Caki2 (cell line): Measurements from ENCODE around the gene EPHB2. TPM values are rescaled to one million over a fixed set of nuclear protein-coding genes. Genes with fewer than 3 reads are reported as not detected.

Experiments
- DNase-seq: peaks from one replicate; pipeline ENCODE4 v3.0.0-alpha.2; 2015; ENCODE audit warnings: low read depth
- in situ Hi-C: cut with HindIII; loops from 2 replicates; pipeline ENCODE4 v1.10.0; 2016; ENCODE audit warnings: low sequenced_read_pairs, low pct_unique_long_range_greater_than_20kb, mixed read lengths
- total RNA-seq: library from RNA; depleted of rRNA; stranded (reverse); fragments of >200 nt; shearing (Covaris generic); gene quantifications from 2 replicates; pipeline ENCODE4 v1.2.3, GENCODE V29; 2014; ENCODE audit warnings: low replicate concordance

Gene EPHB2
- total RNA-seq, 1 experiment from 2014 or later, result 14.5 TPM

DNA sequence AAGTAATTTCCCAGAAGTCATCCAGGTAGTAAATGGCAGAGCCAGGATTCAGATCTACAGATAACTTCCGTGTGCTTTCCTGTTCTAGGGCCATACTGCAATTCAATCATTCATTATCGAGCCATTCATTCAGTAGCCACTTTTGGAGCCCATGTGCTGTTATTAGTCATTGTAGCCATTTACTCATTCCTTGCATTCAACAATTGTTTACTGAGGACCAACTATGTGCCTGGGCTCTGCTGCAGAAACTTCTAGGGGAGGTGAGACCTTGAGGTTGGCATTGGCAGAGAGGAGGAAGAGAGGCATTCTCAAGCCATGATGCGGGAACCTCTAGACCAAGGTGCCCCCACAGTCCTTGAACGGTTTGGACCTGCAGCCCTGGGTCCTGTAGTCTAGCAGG lies 27.9 kb downstream of the EPHB2 start:
- DNase-seq, result no peak
- in situ Hi-C loops, result no loop called here

DNA sequence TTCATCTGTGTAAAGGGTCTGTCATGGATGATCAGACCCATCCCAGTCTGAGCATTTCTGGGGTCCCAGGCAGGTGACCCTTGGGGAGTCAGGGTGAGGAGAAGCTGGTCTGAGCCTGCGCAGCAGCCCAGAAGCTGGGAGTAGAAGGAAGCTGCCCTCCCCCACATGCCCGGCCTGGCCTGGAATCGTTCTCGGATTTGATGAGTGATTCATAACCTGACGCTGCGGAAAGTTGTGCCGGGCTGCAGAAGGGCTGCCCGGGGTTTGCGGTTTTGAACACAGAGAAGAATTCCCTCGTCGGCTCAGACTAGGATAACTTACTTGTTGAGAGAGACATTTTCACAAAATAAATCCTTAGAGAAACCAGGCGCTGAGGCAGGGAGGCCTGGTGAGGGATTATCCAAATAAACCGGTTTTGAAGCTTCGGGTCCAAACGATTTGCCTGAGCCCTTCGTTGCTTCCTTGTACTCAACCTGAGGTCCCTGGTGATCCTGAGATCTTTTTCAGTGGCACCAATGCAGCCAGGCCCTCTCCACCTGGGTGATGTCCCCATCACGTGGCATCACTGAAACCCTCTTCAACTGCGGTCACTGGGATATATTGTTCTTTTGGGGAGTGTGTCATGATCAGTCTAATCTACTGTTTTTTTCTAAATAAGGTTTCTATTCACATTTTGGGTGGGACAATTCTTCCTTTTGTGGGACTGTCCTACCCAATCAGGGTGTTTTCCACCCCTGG lies 29.2 kb downstream of the EPHB2 start:
- in situ Hi-C loops, result no loop called here
- DNase-seq, result peak; percentile 85

DNA sequence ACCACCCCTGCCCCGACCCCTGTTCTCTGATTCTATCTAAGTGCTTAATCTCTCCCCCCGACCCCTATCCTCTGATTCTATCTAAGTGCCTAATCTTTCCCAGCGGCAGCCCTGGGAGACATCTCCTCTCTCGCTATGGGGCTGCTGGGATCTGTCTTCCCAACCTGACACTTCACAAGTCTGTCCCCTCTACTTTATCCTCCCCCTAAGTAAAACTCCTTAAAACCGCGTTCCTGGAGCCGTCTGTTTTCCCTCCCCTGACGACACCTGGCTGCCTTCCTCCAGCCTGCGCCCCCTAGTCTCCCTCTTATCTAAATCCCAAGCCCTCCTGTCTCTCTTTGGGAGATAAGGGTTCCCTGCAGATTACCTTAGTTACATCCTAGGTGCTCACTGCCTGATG lies 30.5 kb downstream of the EPHB2 start:
- DNase-seq, result no peak
- in situ Hi-C loops, result no loop called here

DNA sequence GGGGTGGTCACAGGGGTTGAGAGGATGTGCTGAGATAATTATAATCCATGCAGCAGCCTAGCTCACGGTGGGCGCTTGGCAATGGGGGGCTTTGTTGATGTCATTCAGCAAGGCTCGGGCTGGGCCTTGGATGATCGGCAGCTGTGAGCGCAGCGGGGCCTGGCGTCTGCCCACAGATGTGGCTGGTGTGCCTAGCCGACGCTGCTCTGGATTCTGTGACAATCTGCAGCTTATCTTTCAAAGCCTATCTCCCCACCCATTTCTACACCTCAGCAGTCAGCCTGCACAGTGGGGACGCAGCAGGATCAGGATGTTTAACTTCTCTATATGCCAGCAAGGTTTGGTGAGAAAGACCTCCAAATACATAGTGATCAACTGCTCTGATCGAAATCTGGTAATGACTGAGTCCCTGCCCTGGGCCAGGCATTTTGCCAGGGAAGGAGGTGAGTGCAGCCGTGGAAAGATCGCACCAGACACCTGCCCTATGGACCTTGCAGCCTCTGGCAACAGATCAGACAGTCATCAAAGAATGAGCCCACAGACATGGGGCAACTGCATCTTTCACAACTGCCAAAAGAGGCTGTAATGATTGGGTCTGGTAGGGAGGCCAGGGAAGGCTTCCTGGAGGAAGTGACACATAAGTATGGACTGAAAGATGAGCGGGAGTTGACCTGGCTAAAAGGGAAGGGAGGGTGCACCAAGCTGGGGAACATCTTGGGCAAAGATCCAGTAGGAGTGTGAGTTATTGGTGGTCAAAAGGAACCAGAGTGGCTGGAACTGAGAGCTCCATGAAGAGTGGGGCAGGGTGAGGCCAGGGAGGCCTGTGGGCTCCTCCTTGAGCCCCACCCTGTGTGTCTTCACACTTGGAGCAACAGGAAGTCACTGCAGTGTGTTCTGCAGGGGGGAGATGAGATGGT lies 35.3 kb downstream of the EPHB2 start:
- peak; percentile 57 for DNase-seq
- in situ Hi-C loops, result no loop called here

DNA sequence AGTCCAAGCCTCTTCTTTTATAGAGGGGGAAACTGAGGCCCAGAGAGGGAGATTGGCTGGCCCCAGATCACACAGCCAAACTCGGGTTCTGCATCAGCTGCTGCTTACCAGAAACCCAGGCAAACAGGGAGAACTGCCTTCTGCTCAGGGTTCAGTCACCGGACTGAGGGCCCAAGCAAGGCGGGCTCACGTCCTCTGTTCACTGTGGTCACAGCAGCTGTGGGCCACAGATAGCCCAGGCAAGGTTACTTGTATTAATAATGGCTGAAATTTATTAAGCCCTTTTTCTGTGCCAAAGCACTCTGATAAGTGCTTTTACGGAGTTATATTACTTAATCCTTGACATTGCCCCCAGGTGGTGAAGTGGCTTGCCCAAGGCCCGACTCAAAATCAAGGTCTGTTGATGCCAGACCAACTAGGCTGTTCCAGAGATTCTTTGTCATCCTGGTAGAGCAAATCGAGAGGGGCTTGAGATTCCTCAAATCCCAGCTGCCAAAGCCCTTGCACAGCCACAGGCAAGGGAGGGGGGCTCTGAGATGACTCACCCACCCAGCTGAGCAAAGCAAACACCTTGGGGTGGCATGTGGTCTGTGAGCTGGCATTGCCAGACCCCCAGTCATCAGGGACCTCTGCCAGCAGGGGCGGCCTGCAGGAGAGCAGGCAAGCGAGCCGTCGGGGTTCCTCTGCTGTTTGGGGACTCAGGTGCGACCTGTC lies 36.5 kb downstream of the EPHB2 start:
- peak; percentile 88 for DNase-seq
- in situ Hi-C loops, result no loop called here

DNA sequence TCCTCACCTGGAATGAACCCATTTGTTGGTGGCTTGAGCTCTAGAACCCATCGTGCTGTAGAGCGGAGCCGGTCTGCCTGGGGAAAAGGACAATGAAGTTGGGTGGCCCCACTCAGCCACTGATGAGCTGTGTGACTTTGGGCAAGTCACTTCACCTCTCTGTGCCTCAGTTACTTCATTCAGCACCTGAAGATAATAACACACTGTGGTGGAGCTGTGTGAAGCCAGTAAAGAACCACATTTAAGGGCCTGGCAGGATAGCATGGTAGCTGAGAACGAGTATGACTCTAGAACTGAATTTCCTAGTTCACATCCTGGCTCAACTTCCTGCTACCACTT lies 37.1 kb downstream of the EPHB2 start:
- no peak for DNase-seq
- in situ Hi-C loops, result no loop called here

DNA sequence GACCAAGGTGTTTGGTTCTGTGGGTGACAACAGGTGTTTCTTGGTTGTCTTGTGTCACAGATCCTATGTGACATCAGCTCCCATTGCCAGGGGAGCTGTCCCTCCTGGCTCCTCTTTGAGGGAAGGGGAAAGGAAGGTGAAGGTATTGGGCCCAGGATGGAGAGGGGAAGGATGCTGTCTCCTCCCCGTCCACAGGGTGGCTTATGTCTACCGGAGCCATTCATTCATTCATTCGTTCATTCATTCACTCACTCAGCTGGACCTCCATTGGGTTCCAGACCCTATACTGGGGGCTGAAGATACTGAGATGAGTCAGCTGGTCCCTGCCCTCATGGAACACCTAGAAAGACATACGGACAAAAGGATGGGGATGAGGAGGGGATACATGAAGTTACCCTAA lies 38.9 kb downstream of the EPHB2 start:
- in situ Hi-C loops, result no loop called here
- DNase-seq, result no peak

DNA sequence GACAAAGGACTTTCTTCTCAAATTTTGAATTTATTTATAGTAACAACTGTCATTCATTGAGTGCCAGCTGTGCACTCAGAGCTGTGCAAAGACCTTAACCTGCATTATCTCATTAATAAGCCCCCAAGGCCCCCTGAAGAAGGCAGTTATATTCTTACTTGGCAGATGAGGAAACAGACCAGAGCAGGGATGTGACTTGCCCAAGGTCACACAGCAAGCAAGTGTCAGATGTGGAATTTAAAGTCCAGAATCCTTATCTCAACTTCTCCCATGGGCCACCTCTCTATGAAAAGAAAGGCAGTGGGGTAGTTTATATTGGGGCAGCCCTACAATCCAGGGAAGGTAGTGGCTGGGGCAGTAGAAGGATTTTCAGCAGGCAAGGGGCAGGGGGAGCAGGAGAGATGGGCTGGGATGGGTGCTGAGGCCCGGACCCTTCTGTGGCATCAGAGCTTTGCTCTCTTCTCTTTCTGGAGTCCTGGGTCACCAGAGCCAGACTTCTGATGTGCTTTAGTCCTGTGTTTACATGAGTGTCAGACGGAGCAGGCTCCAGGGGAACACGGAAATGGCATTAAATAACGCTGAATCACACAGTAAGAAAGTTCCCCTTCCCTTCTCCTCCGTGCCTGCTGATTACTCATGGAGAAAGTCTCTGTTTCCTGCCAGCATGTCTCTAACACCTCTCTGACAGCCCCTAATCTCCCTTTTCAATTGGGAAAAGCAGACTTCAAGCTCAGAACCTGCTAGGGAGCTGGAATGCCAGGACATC lies 39.5 kb downstream of the EPHB2 start:
- peak; percentile 90 for DNase-seq
- in situ Hi-C loops, result no loop called here

DNA sequence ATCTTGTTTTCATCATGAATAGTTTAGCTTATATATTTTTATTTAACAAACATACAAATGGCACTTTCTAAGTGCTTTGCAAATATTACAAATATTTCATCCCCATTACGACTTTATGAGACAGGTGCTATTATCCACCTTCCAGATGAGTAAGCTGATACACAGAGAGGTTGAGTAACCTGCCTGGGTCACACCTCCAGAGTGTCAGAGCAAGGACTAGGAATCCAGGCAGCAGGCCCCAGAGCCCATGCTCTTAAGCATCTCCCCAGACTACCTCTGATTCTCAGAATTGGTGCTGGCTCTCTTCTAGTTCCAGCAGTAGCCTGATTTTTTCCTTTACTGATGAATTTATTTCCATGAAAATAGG lies 40.0 kb downstream of the EPHB2 start:
- in situ Hi-C loops, result no loop called here
- DNase-seq, result no peak

DNA sequence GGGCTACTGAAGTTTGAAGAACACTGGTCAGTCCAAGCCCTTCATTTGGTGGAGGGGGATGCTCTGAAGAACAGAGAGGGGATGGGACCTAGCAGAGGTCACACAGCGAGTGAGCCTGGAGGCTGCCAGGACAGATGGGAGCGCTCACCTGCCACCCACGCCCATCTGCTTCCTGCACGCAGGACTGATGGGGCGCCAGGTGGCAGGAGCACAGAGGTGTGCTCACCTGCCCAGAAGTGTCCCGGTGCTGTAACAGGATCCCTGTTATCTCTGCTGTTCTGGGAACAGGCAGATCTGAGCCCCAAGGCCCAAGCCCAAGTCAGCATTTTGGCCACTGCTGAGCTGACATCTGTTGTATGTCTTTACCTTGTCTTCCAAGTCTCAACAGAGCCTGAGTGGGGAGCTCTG lies 40.5 kb downstream of the EPHB2 start:
- DNase-seq, result no peak
- in situ Hi-C loops, result no loop called here

DNA sequence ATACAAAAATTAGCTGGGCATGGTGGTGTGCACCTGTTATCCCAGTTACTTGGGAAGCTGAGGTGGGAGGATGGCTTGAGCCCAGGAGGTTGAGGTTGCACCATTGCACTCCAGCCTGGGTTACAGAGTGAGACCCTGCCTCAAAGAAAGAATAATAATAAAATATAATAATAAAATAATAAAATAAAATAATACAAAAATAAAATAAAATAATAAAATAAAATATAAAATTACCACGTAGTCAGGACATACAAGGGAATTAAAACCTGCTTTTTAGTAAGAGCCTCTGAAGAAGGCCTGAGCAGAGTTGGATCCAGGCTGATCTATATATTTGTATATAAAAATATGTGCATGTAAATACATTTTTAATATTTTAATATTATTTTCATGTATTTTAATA lies 41.7 kb downstream of the EPHB2 start:
- in situ Hi-C loops, result no loop called here
- DNase-seq, result no peak

DNA sequence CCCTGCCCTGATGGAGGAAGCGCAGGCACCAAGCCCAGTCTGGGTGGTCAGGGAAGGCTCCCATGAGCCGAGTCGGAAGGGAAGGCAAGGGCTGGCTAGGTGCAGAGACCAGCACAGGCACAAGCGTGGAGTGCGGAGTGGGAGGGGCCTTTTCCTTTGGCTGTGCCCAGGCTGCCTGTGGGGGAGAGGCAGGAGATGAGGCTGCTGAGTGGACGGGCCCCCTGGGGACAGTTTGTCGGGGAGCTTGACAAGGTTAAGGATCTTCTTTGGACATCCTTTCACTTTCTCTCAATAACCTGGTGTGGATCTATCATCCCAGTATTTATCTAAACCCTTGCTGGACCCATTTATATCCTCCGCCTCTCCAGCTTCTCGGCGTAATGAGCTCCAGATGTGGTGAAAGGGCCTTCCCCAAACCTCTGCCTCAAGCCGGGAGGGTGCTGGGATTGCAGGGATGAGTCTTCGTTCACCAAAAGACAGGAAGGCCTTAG lies 42.9 kb downstream of the EPHB2 start:
- in situ Hi-C loops, result no loop called here
- no peak for DNase-seq

DNA sequence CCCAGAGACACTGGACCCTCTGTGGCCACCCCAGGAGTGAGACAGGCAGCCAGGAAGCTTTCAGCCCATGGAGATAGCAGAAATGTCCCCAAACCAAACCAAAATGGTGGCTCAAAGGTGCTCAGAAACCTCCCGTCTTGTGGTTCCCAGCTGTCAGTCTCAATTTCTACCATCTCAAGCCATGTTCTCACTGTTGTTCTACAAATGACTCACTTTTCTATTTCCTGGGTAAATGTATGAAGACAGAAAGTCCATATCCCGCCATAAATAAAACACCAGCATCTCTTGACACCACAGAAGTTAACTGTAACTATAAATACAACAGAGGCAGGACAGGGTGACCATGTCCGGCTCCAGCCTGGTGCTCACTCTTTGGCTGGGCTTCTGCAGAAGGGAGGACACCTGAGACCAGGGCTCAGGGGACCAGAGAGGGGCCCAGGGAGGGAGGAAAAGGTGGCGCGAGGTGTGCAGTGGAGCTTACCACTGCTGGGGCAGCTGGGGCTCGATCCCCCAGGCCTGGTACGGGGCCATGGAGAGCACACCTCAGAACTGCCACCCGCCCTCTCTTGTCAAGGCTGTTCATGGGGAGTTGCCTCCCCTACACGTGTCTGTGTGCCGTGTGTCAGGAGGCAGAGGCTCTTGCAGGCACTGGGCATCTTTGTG lies 43.6 kb downstream of the EPHB2 start:
- in situ Hi-C loops, result no loop called here
- DNase-seq, result no peak

DNA sequence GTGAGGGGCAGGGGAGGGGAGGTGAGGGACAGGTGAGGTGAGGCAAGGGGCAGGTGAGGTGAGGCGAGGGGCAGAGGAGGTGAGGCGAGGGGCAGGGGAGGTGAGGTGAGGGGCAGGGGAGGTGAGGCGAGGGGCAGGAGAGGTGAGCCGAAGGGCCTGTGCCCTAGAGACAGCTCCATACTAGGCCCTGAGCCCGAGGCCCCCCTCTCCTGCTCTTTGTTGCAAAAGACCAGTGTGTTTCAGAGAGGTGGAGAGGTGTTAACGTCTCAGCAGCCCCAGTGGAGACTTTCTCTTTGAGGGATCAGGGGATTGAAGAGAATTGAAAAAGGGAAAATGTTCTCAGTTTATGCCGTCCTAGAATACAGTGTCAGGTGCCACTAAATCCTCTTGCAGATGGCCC lies 44.2 kb downstream of the EPHB2 start:
- DNase-seq, result no peak
- in situ Hi-C loops, result no loop called here

DNA sequence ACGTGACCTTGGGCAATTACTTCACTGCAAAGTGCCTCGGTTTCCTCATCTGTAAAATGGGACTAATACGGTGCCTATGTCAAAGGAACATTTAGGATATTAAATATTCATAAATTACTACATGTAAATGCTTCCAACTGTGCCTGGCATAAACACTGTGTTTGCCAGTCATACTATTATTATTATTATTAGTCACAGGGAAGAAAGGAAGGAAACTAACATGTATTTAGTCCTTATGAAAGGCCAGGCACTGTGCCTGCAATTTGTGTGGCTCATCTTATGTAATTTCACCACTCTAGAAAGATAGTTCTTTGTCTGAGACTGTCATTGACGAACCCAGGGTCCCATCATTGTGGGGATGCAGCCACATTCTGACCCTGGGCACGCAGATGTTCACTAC lies 45.0 kb downstream of the EPHB2 start:
- in situ Hi-C loops, result no loop called here
- DNase-seq, result no peak

DNA sequence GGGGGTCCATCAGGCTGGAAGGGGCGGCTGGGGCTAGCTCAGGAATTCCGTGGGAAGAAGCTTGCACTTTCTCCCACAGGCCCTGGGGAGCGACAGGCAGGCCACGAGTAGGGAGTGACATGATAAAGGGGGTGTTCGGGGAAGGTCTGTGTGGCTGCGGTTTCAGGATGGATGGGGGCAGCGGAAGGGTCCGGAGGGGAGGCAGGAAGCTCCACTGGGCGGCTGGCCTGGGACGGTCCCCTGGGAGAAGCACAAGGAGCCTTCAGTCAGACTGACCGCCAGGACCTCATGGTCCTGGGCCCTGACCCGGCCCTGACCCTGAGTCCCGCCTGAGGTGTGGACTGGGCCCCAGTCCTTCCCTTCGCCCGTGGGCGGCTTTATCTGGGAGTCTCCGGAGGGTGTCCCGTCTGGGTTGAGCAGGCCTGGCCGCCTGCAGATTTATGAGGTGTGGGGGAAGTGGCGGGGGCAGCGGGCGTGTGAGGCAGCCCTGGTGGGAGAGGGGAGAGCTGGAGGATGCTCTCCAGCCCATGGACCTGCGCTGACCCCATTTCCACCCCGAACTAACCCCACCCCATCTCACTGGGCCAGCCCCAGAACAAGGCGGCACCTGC lies 45.6 kb downstream of the EPHB2 start:
- in situ Hi-C loops, result no loop called here

DNA sequence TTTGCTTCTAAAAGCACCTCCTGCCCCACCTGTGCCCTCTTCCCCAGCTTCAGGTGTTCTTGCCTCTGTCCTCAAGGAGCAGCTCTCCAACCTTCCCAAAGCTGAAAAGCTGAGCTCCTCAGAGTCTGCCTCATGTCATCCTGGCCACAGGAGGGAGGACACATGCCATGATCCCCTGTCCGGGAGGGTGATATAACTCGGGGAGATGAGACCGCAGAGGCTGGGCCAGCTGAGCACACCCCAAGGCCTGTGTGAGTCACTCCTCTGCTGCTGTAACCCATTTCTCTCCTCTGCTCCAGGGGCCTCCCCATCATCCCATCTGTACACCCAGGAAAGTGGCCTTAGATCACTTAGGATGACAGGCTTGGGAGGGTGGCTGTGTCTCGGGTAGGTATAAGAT lies 49.8 kb downstream of the EPHB2 start:
- no peak for DNase-seq
- in situ Hi-C loops, result no loop called here

More for the DNA sequence above, 45.6 kb downstream of the EPHB2 start:
- DNase-seq, result no peak
